HG03439 (cell line): ENCODE results near the gene TENT4B.

Source experiments
- ATAC-seq: cut with Tn5 transposase; IDR thresholded peaks from one replicate; pipeline ENCODE4 v1.9.1; 2021; ENCODE audit warnings: mild to moderate bottlenecking, moderate library complexity; ENCODE audit not compliant: unreplicated experiment

TENT4B gene

DNA sequence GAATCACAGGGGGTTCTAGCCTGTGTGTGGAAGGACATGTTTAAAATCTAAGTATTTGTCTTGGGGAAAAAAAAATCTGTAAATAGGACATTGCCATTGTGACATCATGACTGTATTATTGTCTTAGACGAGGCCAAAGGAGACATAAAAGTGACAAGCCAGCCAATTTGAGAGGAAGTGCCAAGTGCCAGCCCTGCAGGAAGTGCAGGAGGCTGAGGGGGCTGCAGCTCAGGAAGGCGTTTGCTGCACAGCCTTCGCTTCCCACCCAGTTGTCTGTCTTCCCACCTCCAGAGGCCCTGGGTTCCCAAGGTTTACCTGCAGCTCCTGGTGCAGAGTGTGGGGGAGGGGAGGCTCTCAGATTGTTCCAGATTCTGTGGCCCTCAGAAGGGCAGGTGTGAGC lies 114.5 kb downstream of the TENT4B start:
- ATAC-seq = no peak

DNA sequence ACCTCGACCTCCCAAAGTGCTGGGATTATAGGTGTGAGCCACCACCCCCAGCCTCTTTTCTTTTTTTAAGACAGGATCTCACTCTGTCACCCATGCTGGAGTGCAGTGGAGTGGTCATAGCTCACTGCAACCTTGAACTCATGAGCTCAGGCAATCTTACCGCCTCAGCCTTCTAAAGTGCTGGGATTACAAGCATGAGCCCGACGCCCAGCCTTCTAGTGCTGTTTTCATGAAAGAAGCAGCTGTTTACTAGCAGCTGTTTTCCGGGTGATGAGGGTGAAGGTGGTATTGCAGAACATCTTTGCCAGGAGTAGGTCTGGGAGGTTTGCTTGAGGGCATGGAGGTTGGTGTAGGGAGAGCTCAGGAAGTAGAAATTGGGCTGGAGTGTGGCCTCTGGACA lies 115.2 kb downstream of the TENT4B start:
- ATAC-seq = no peak

DNA sequence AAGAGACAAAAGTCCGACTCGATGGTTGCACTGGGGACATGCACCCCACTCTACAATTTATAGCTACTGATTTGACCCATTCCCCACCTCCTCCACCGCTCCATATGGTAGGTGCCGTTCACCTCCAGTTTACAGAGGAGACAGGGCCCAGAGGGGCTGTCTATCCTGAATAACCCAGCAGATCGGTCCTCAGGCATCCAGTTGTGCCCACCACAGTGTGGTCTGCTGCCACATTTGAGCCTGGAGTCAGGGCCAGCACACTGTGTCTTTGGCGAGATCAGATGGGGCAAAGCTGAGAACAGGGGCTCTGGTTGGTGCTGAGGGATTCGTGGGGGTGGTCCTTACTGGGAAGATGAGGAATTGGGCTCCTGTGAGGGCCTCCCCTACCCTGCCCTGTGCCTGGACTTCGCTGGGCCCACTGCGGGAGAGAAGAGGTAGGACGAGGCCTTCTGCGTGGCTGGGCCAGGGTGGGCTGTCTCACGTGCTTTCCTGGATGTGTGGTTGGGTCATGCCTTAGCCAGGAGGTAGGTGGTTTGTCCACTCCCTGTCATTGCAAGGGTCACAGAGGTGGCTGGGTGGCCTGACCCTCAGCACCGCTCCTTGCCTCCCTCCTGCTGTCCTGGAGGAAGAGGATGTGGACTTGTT lies 116.1 kb downstream of the TENT4B start:
- ATAC-seq = no peak

- no peak for ATAC-seq
Observed at GRCh38 chr16:50269769-50270509, 116.8 kb downstream of the TENT4B start.

- no peak for ATAC-seq
Observed at GRCh38 chr16:50270510-50271147, 117.5 kb downstream of the TENT4B start.

- no peak for ATAC-seq
Observed at GRCh38 chr16:50271148-50272041, 118.3 kb downstream of the TENT4B start.

GRCh38 chr16:50272111-50272571 lies 119.0 kb downstream of the TENT4B start:
- no peak for ATAC-seq

DNA sequence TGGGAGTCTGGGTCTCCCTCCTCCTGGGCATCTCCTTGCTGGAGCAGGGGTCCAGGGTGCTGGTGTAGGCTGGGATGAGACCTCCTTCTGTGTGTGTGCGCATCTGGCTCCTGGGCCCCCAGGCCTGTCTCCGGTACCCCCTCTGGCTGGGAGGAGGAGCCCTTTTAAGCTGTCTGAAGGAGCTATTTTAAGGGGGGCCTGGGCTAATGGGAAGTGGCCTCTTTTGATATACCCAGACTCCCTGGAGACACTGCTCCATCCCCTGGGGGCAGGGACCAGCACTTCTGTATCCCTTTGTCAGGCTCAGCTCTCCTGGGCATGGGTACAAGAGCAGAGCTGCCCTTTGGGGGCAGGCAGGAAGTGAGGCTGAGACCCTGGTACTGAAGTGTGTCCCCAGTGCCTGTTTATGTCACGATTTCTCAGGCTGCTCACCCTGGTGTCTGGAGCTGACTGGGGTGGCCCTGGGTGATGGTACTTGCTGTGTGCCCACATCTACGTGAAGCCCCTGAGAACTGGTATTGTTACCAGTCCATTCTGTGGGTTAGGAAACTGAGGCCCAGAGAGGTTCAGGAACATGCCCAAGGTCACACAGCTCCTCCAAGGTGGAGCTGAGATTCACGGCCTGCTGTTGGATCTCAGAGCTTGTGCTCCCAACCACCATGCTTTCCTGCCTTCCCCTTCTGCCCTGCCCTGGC lies 119.7 kb downstream of the TENT4B start:
- no peak for ATAC-seq

DNA sequence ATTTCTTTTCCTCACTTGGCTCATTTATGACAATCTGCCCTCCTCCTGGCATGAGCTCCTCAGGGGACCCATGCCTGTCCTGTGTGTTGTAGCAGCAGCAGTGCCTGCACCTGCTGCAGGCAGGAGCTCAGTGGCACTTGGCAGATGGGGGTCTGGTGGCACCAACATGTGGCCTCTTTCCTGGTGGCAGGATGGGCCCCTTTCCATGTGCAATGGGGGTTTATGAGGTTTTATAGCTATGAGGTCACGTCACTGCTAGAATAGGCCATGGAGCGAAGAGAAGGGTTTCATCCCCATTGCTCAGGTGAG lies 120.2 kb downstream of the TENT4B start:
- ATAC-seq = no peak

DNA sequence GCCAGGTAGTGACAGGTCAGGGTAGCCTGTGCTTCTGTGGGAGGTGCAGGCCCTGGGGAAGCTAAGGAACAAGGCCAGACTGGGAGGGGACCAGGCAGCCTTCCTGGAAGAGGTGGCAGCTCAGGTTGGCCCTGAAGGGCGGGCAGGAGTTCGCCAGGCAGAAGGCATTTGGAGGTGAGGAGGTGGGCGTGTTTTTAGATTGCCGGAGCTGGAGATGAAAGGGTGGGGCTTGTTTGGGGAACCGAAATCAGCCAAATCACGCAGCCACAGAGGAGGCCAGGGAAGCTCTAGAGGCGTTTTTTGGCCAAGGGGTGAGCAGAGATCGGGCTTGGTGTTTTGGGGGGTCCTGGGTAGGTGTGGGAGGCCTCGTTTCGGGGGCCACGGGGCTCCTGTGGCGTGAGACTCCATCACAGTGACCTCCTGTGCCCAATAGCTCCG lies 120.8 kb downstream of the TENT4B start:
- ATAC-seq = peak; percentile 62

DNA sequence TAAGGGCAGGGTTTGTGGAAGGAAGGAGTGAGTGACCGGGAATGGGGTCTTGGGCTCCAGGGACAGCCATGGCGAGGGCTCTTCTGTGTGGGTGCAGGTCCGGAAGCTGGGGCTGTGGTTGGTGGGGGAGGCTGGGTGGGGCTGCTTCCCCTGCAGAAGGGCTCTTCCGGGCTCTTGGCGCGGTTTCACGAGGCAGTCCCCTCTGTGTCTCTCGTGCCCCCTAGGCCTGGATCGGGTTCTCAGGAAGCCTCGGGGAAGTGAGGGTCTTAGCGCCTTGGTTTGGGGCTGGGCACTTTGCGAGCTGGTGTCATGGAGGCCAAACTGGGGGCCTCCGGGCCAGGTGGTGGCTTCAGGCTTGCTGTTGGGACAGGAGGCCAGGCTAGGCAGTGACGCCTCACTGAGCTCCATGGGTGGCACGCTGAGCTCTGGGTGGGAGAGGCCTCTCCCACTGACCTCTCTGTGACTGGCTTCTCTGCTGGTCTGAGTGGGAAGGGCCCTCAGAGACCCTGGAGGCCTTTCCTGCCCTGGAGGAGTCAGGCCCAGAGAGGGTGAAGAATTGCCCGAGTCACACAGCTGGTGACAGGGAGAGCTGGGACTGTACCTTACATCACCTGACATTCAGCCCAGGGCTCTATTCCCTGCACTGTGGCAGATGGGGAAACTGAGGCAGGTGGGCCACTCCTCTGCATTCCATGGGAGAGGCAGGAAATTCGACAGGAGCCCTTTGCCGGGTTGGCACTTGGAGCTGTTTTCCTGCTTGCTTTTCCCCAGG lies 121.4 kb downstream of the TENT4B start:
- peak; percentile 42 for ATAC-seq

DNA sequence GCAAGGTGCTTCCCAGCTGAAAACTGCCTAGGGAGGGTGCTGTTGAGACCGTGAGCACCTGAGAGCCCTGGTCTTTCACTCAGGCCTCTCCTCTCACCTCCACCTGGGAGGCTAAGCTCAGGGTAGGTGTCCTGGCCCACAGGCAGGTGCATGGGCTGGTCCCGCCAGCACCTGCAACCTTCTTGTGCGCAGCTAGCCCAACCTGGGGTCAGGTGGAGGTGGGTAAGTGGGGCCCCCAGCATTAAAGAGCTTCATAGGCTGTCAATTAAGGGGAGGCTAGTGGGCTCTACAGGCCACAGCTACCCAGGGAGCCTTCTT lies 122.0 kb downstream of the TENT4B start:
- ATAC-seq = no peak

GRCh38 chr16:50275428-50276325 lies 122.6 kb downstream of the TENT4B start:
- no peak for ATAC-seq

GRCh38 chr16:50276326-50276640 lies 123.2 kb downstream of the TENT4B start:
- no peak for ATAC-seq

DNA sequence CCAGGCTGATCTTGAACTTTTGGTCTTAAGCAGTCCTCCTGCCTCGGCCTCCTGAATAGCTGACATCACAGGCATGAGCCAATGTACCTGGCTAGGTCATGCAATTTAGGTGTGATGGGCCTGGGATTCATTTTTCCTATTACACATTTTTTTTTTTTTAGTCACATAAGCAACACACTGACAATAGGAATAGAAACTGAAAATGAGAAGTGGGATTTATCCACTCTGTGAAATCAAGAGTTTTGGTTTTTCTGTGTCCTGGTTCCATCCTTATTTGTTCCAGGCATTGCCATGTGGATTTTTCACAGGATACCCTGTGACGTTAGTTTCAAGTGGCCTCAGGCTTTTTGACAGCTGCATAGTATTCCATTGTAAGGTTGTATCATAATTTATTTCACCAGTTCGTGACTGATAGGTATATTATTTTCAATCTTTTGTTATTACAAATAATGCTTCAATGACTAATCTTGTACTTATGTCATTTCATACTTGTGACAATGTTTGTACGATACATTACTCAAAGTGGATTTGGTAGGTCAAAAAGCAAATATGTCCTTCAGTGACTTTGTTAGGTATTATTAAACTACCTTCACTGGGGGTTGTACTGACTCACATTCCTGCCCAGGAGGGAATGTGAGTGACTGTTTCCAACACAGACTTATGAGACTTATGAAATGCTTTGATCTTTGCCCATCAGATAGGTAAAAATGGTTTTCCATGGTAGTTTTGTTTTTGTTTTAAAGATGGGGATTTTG lies 123.9 kb downstream of the TENT4B start:
- ATAC-seq = no peak

GRCh38 chr16:50278251-50278650 lies 125.1 kb downstream of the TENT4B start:
- ATAC-seq = no peak

GRCh38 chr16:50279504-50279865 lies 126.4 kb downstream of the TENT4B start:
- no peak for ATAC-seq

- ATAC-seq = no peak
Observed at GRCh38 chr16:50280932-50281331, 127.8 kb downstream of the TENT4B start.
